CD4-positive, alpha-beta memory T cell (primary cell): ENCODE measurements around the gene CAMKK2. TPM values are rescaled to one million over a fixed set of nuclear protein-coding genes. Genes with fewer than 3 reads are reported as not detected.
"Not testable (repeated sequence)": the region's sequence is repeated elsewhere in the genome, so short reads cannot be mapped to it uniquely, and the experiment has no call there.

Experiments used
- CTCF ChIA-PET: fragments of 350-600 bp; sonication (Branson Sonifier 250); formaldehyde crosslinking; loops from one replicate; lab custom pipeline; 2021; ENCODE audit warnings: inconsistent platforms; ENCODE audit not compliant: partially characterized antibody; lab: Charles Lee
- POLR2A ChIA-PET: fragments of 350-600 bp; sonication (Branson Sonifier 250); formaldehyde crosslinking; loops from one replicate; lab custom pipeline; 2021; ENCODE audit not compliant: partially characterized antibody; lab: Charles Lee
- DNase-seq, 5 donors: peaks; one replicate each; pipeline versions ENCODE4 v3.0.0 to v3.0.0-alpha.2; 2020 to 2022; ENCODE audit warnings: mixed read lengths in 1 of 5
- H3K27ac ChIP-seq: one replicate; pipeline ENCODE4 v1.7.0; 2013; ENCODE audit warnings: low read depth, low read length
- H3K27me3 ChIP-seq: 2 replicates; pipeline ENCODE4 v1.7.0; 2013; ENCODE audit warnings: mild to moderate bottlenecking, low read length, moderate library complexity; ENCODE audit not compliant: insufficient read depth
- H3K36me3 ChIP-seq: 2 replicates; pipeline ENCODE4 v1.7.0; 2013; ENCODE audit warnings: mild to moderate bottlenecking, low read length, moderate library complexity; ENCODE audit not compliant: insufficient read depth
- H3K4me1 ChIP-seq: 2 replicates; pipeline ENCODE4 v1.7.0; 2013; ENCODE audit warnings: mild to moderate bottlenecking, low read length, moderate library complexity; ENCODE audit not compliant: insufficient read depth
- H3K4me3 ChIP-seq, 2 donors: one replicate each; pipeline ENCODE4 v1.7.0; 2013; ENCODE audit warnings: low read length in 2 of 2, mild to moderate bottlenecking in 1 of 2
- H3K9me3 ChIP-seq, 2 donors: one replicate each; pipeline ENCODE4 v1.7.0; 2013; ENCODE audit warnings: low read length in 2 of 2, control low read depth in 1 of 2; ENCODE audit not compliant: control insufficient read depth in 1 of 2
- H3K27ac Mint-ChIP-seq, 7 donors: one replicate each; pipeline ENCODE4 v1.8.0; 2020 to 2021; ENCODE audit warnings: mixed read lengths in 7 of 7, mild to moderate bottlenecking in 6 of 7, inconsistent platforms in 3 of 7, moderate library complexity in 3 of 7
- H3K27me3 Mint-ChIP-seq, 2 donors: one replicate each; pipeline ENCODE4 v1.8.0; 2020 to 2021; ENCODE audit warnings: mixed read lengths in 2 of 2
- H3K36me3 Mint-ChIP-seq, 2 donors: one replicate each; pipeline ENCODE4 v1.8.0; 2020 to 2021; ENCODE audit warnings: mixed read lengths in 2 of 2, inconsistent platforms in 1 of 2, mild to moderate bottlenecking in 1 of 2
- H3K4me1 Mint-ChIP-seq, 4 donors: one replicate each; pipeline ENCODE4 v1.8.0; 2020 to 2021; ENCODE audit warnings: mixed read lengths in 4 of 4, mild to moderate bottlenecking in 1 of 4
- H3K4me3 Mint-ChIP-seq, 8 donors: one replicate each; pipeline ENCODE4 v1.8.0; 2020 to 2021; ENCODE audit warnings: mixed read lengths in 8 of 8, mild to moderate bottlenecking in 7 of 8, moderate library complexity in 6 of 8, inconsistent platforms in 3 of 8
- H3K9me3 Mint-ChIP-seq, 8 donors: one replicate each; pipeline ENCODE4 v1.8.0; 2020 to 2021; ENCODE audit warnings: mixed read lengths in 8 of 8, mild to moderate bottlenecking in 5 of 8, inconsistent platforms in 3 of 8, moderate library complexity in 1 of 8
- intact Hi-C: fragments of 100-400 bp; cut with micrococcal nuclease; formaldehyde crosslinking; loops from one replicate; pipeline ENCODE4 v1.15.1; 2023
- polyA plus RNA-seq, 2 donors: library from polyadenylated mRNA; unstranded; fragments of 300-500 nt; fragmentation: Illumina TruSeq; gene quantifications; one replicate each; pipeline ENCODE4 v1.2.3, GENCODE V29; 2021
- total RNA-seq, 2 experiments: library from RNA; stranded (reverse); gene quantifications; one replicate each; pipeline ENCODE4 v1.2.3, GENCODE V29; 2021

The CAMKK2 gene
- total and polyA plus RNA-seq, 4 experiments from 2014 or later: 13.4 to 20.6 (median 18.5) TPM

- no peaks in the 10 kb centered on the region for H3K27me3 Mint-ChIP-seq
- H3K9me3 Mint-ChIP-seq: no peaks in the 10 kb centered on the region
- Histone ChIP-seq H3K9me3 (no peaks in the 10 kb centered on the region), H3K4me1 (peaks cover 21% of the 10 kb centered on the region), H3K4me3 (no peak overlapping the region), H3K27ac (no peak overlapping the region), H3K36me3 (no peaks in the 10 kb centered on the region), H3K27me3 (no peaks in the 10 kb centered on the region)
- POLR2A ChIA-PET: interaction anchor here (1.3 kb wide), 1 partner anchor 59 kb away, joined by 4 read pairs; no protein-coding TSS in a partner anchor
- peaks cover 0 to 5% of the 10 kb centered on the region in 2 donors for H3K36me3 Mint-ChIP-seq
- CTCF ChIA-PET: no interaction called here
- intact Hi-C loops: no loop called here
- H3K4me1 Mint-ChIP-seq: peaks cover 8 to 15% (median 12%) of the 10 kb centered on the region in 4 donors
- H3K4me3 Mint-ChIP-seq: peak overlapping the region in 1 of 8 donors; percentile 25
- no peak overlapping the region for H3K27ac Mint-ChIP-seq
- no peak for DNase-seq
Measured at GRCh38 chr12:121299662-121300061, 3.2 kb upstream of the CAMKK2 start.

GRCh38 chr12:121298411-121298810 is 1.9 kb upstream of the CAMKK2 start:
- H3K9me3 ChIP-seq, H3K36me3 ChIP-seq, H3K9me3 Mint-ChIP-seq, DNase-seq, H3K27me3 Mint-ChIP-seq, H3K27me3 ChIP-seq, H3K36me3 Mint-ChIP-seq, H3K4me3 ChIP-seq, intact Hi-C loops, H3K27ac ChIP-seq: not testable (repeated sequence)
- Mint-ChIP-seq H3K4me3 (peak overlapping the region in 5 of 8 donors; percentile 87 to 93 (median 89)), H3K4me1 (peaks cover 8 to 21% (median 14%) of the 10 kb centered on the region in 4 donors), H3K27ac (peak overlapping the region in 1 of 7 donors; percentile 87)
- POLR2A ChIA-PET: interaction anchor here (0.6 kb wide), 1 partner anchor 34 kb away, joined by 3 read pairs; no protein-coding TSS in a partner anchor
- H3K4me1 ChIP-seq: peaks cover 26% of the 10 kb centered on the region
- CTCF ChIA-PET: interaction anchor here (0.6 kb wide), 1 partner anchor 131 kb away, joined by 3 read pairs; no protein-coding TSS in a partner anchor

GRCh38 chr12:121297435-121297991 is 1.0 kb upstream of the CAMKK2 start:
- Mint-ChIP-seq H3K4me3 (peak overlapping the region; percentile 87 to 94 (median 89)), H3K4me1 (peaks cover 8 to 23% (median 17%) of the 10 kb centered on the region in 4 donors), H3K27ac (peak overlapping the region in 6 of 7 donors; percentile 55 to 88 (median 84)), H3K9me3 (no peaks in the 10 kb centered on the region), H3K27me3 (no peaks in the 10 kb centered on the region), H3K36me3 (peaks cover 0 to 5% of the 10 kb centered on the region in 2 donors)
- peak in 3 of 5 donors; percentile 5 to 8 (median 7) for DNase-seq
- Histone ChIP-seq H3K36me3 (no peaks in the 10 kb centered on the region), H3K9me3 (no peaks in the 10 kb centered on the region), H3K4me1 (peaks cover 26% of the 10 kb centered on the region), H3K4me3 (peak overlapping the region; percentile 53 to 66), H3K27ac (peak overlapping the region; percentile 58), H3K27me3 (no peaks in the 10 kb centered on the region)
- ChIA-PET CTCF (interaction anchor here (1.3 to 1.4 kb wide), 2 partner anchors 9 to 58 kb away, joined by 3 read pairs; no protein-coding TSS in a partner anchor), POLR2A (interaction anchor here (0.6 to 4.2 kb wide), 7 partner anchors 15 to 167 kb away, joined by 3 to 28 read pairs (median 4); partner anchors contain the start of genes ANAPC5 and RNF34)
- intact Hi-C loops: no loop called here

GRCh38 chr12:121295746-121296617 is 527 bp downstream of the CAMKK2 start:
- peak overlapping the region; percentile 21 to 82 for H3K4me3 ChIP-seq
- ChIA-PET CTCF (interaction anchor here (0.6 to 1.0 kb wide), 2 partner anchors 9 to 14 kb away, joined by 3 to 5 read pairs; no protein-coding TSS in a partner anchor), POLR2A (interaction anchor here (1.5 to 4.2 kb wide), 4 partner anchors 56 to 104 kb away, joined by 6 to 28 read pairs (median 12); partner anchors contain the start of genes ANAPC5 and RNF34)
- Mint-ChIP-seq H3K27me3 (no peaks in the 10 kb centered on the region), H3K36me3 (peaks cover 6 to 11% of the 10 kb centered on the region in 2 donors), H3K4me1 (peaks cover 8 to 30% (median 21%) of the 10 kb centered on the region in 4 donors), H3K27ac (peak overlapping the region in 6 of 7 donors; percentile 52 to 88 (median 82)), H3K9me3 (no peaks in the 10 kb centered on the region), H3K4me3 (peak overlapping the region; percentile 86 to 92 (median 90))
- H3K27me3 ChIP-seq: no peaks in the 10 kb centered on the region
- H3K36me3 ChIP-seq: no peaks in the 10 kb centered on the region
- peak overlapping the region; percentile 66 for H3K27ac ChIP-seq
- intact Hi-C loops: loop anchor here (1.0 kb wide), 4 partner anchors 56 to 167 kb away; partner anchors contain the start of genes ANAPC5 and P2RX4
- H3K9me3 ChIP-seq: no peaks in the 10 kb centered on the region
- peaks cover 26% of the 10 kb centered on the region for H3K4me1 ChIP-seq
- peak in 3 of 5 donors; percentile 3 to 9 (median 8) for DNase-seq

- Histone ChIP-seq H3K4me3 (peak overlapping the region; percentile 21 to 82), H3K36me3 (no peaks in the 10 kb centered on the region), H3K27me3 (no peaks in the 10 kb centered on the region), H3K9me3 (no peaks in the 10 kb centered on the region), H3K27ac (peak overlapping the region; percentile 66), H3K4me1 (peaks cover 26% of the 10 kb centered on the region)
- peak in 1 of 5 donors; percentile 4 for DNase-seq
- H3K36me3 Mint-ChIP-seq: peaks cover 6 to 11% of the 10 kb centered on the region in 2 donors
- CTCF ChIA-PET: interaction anchor here (1.0 kb wide), 1 partner anchor 9 kb away, joined by 3 read pairs; no protein-coding TSS in a partner anchor
- peak overlapping the region; percentile 57 to 88 (median 81) for H3K27ac Mint-ChIP-seq
- POLR2A ChIA-PET: interaction anchor here (1.5 to 4.2 kb wide), 4 partner anchors 55 to 105 kb away, joined by 6 to 28 read pairs (median 12); partner anchors contain the start of genes ANAPC5 and RNF34
- intact Hi-C loops: no loop called here
- peak overlapping the region; percentile 86 to 92 (median 90) for H3K4me3 Mint-ChIP-seq
- H3K9me3 Mint-ChIP-seq: no peaks in the 10 kb centered on the region
- no peaks in the 10 kb centered on the region for H3K27me3 Mint-ChIP-seq
- H3K4me1 Mint-ChIP-seq: peaks cover 8 to 31% (median 21%) of the 10 kb centered on the region in 4 donors
Measured at GRCh38 chr12:121295116-121295745, 1.3 kb downstream of the CAMKK2 start.

GRCh38 chr12:121294151-121294889 is 2.2 kb downstream of the CAMKK2 start:
- Mint-ChIP-seq H3K4me1 (peaks cover 8 to 31% (median 21%) of the 10 kb centered on the region in 4 donors), H3K4me3 (peak overlapping the region in 4 of 8 donors; percentile 8 to 59 (median 37)), H3K27ac (peak overlapping the region in 2 of 7 donors; percentile 17 to 81), H3K36me3 (peaks cover 6 to 13% of the 10 kb centered on the region in 2 donors), H3K9me3 (no peaks in the 10 kb centered on the region), H3K27me3 (no peaks in the 10 kb centered on the region)
- H3K36me3 ChIP-seq: no peaks in the 10 kb centered on the region
- peaks cover 26% of the 10 kb centered on the region for H3K4me1 ChIP-seq
- CTCF ChIA-PET: interaction anchor here (1.0 kb wide), 1 partner anchor 8 kb away, joined by 3 read pairs; no protein-coding TSS in a partner anchor
- POLR2A ChIA-PET: interaction anchor here (4.2 kb wide), 1 partner anchor 54 kb away, joined by 28 read pairs; no protein-coding TSS in a partner anchor
- intact Hi-C loops: no loop called here
- no peak overlapping the region for H3K4me3 ChIP-seq
- H3K9me3 ChIP-seq: no peaks in the 10 kb centered on the region
- no peak overlapping the region for H3K27ac ChIP-seq
- DNase-seq: no peak
- H3K27me3 ChIP-seq: no peaks in the 10 kb centered on the region
